HG02884 (cell line): ENCODE results near the gene MAD2L1BP.
A peak's percentile ranks its signal among the peaks of the same experiment; 100 is the strongest.
"Not testable (repeated sequence)": the region's sequence is repeated elsewhere in the genome, so short reads cannot be mapped to it uniquely, and the experiment has no call there.

Experiments used
- ATAC-seq: cut with Tn5 transposase; IDR thresholded peaks from one replicate; pipeline ENCODE4 v1.9.1; 2021; ENCODE audit warnings: mild to moderate bottlenecking, moderate library complexity; ENCODE audit not compliant: unreplicated experiment

The MAD2L1BP gene

GRCh38 chr6:43625393-43625992, 10.1 kb upstream of the MAD2L1BP start:
- no peak for ATAC-seq

DNA sequence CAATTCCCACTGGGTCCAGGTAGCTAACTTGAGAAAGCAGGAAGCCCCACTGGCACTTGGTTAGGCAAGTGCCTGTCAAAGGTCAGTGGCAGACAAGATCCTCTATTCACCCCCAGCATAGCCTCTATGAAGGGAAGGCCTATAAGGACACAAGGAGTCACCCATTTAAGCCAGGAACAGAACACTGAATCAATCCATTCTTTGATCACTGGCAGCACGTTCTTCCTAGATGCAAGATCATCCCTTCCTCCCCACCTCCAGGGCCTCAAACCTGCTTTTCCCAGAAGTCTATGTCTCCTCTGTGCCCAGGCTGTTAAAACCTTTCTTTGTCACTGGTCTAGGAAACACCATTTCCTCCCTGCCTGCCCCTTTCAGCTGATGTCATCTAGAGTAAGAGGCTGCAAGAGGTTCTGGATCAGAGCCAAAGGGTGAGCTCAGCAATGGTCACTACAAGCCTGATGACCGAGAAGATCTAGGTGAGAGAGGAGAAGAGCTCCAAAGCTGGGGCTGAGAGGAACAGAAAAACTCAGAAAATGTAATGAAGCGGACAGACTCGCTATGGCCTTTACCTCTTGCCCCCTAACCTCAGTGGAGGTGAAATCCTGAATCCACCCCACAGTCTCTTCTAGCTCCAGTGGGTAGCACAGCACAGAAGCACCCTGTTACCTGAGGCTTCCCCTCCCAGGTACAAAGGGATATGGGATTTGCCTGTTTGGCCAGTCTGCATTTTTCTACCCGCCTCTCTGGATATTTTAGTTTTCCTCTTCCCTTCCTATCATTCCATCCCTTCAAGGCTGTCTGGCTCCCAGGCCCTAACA, 8.4 kb upstream of the MAD2L1BP start:
- no peak for ATAC-seq

- ATAC-seq, result peak; percentile 7
Observed at GRCh38 chr6:43628393-43629103, 7.1 kb upstream of the MAD2L1BP start.

DNA sequence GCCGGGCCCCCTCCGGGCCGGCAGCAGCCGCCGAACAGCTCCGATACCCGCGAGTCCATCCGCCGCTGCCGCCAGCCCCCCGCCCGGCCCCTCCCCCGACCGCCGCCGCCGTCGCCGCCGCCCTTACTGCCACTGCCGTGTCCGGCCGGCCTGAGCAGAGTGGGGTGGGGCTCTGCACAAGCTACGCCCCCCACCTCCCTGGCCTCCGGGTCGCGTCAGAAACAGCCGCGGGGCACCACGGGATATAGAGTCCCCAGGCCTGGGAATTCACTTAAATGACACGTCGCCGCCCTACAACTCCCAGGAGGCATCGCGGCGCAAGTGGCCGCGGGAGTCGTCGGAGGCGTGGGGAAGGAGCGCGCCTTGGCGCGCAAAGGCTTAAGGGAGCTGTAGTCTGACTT, 6.5 kb upstream of the MAD2L1BP start, which contains the start of gene GTPBP2:
Gene GTPBP2, minus strand, starts transcription at position 161 of the 401 bp plus-strand sequence. Its CDS starts 102 bp downstream, at position 59.
- ATAC-seq, result peak; percentile 81

GRCh38 chr6:43629505-43630300, 5.9 kb upstream of the MAD2L1BP start:
- ATAC-seq, result peak; percentile 64

GRCh38 chr6:43630980-43631619, 4.5 kb upstream of the MAD2L1BP start:
- ATAC-seq, result no peak

GRCh38 chr6:43633002-43633401, 2.6 kb upstream of the MAD2L1BP start:
- not testable (repeated sequence) for ATAC-seq

DNA sequence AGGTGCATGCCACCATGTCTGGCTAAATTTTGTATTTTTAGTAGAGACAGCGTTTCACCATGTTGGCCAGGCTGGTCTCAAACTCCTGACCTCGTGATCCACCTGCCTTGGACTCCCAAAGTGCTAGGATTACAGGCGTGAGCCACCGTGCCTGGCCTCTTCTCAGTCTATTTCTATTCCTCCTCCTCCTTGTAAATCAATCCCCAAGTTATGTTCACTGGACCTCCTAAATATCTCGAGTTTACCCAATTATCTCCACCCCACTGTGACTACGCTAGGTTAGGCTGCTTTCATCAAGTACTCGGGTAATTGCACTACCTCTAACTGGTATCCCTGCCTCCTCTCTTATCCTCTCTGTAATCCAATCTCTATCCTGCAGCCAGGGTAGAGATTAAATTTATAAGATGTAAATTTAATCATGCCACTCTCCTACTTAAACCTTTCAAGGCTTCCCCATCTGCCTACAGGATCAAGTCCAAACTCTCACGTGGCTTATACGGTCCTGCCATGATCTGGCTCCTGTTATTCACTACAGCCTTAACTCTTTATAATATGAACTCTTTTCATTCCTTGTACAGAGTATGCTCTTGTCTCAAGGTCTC, 837 bp upstream of the MAD2L1BP start:
- no peak for ATAC-seq

DNA sequence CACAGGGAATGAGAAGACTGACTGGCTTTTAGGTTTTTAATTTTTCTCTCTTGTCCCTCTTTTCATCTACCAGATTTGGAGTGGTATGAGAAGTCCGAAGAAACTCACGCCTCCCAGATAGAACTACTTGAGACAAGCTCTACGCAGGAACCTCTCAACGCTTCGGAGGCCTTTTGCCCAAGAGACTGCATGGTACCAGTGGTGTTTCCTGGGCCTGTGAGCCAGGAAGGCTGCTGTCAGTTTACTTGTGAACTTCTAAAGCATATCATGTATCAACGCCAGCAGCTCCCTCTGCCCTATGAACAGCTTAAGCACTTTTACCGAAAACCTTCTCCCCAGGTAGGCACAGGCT, 644 bp downstream of the MAD2L1BP start:
- ATAC-seq, result no peak

- ATAC-seq, result no peak
Observed at GRCh38 chr6:43639984-43640800, 4.6 kb downstream of the MAD2L1BP start.

- peak; percentile 57 for ATAC-seq
Observed at GRCh38 chr6:43644940-43645612, 9.4 kb downstream of the MAD2L1BP start, which contains the start of gene RSPH9. Gene RSPH9, plus strand, starts transcription at chr6:43645036. Its CDS starts 63 bp downstream, at chr6:43645099.

DNA sequence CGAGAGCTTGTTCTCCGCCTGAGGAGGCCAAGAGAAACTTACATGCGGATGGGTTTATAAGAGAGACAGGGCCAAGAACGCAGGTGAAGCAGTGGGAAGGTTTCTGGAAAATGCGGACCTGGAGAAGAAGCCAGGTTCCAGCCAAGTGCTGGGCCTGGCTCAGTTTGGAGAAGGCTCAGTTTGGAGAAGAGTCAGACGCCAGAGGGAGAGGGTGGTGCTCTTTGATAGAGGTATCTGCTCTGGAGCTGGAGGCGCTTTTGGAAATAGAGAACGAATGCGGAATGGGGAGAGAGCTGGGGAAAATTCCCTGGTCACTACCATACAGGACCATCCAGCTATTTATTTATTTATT, 9.9 kb downstream of the MAD2L1BP start:
- ATAC-seq, result no peak

- no peak for ATAC-seq
Observed at GRCh38 chr6:43647613-43648012, 12.0 kb downstream of the MAD2L1BP start.

DNA sequence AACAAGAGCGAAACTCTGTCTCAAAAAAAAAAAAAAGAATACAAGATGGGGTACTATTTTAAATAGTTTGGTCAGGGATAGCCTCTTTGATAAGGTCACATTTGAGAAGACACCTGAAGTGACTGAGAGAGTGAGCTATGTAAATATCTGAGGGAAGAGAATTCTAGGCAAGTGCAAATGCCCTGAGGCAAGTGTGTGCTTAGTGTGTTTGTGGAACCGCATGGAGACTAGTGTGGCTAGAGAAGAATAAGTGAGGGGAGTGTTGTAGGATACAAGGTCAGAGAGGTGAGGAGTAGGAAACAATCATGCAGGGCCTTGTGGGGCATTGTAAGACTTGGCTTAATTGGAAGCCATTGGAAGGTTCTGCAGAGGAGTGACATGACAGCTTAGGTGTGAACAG, 12.6 kb downstream of the MAD2L1BP start:
- ATAC-seq, result no peak

DNA sequence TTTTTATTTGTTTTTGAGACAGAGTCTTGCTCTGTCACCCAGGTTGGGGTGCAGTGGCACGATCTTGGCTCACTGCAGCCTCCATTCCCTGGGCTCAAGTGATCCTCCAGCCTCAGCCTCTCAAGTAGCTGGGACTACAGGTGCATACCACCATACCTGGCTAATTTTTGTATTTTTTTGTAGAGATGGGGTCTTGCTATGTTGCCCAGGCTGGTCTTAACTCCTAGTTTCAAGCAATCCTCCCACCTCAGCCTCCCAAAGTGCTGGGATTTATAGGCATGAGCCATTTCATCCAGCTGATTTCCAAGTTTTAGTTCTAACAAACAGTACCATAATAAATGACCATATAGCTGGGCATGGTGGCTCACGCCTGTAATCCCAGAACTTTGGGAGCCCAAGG, 17.2 kb downstream of the MAD2L1BP start:
- ATAC-seq, result not testable (repeated sequence)

GRCh38 chr6:43657221-43657802, 21.7 kb downstream of the MAD2L1BP start:
- ATAC-seq, result no peak

DNA sequence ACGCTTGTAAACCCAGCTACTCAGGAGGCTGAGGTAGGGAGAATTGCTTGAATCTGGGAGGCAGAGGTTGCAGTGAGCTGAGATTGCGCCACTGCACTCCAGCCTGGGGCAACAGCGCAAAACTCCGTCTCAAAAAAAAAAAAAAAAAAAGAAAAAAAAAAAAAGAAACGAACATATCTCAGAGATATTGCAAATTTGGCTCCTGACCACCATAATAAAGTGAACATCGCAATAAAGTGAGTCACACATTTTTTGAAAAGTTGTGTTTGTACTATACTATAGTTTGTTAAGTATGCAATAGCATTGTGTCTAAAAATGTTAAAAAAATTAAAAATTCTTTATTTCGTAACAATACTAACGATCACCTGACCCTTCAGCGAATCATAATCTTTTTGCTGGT, 22.5 kb downstream of the MAD2L1BP start:
- no peak for ATAC-seq

- ATAC-seq, result not testable (repeated sequence)
Observed at GRCh38 chr6:43662948-43663347, 27.3 kb downstream of the MAD2L1BP start.
